ENCODE data around the gene CA4.

- TF ChIP-seq PATZ1 (CRISPR knock-in tag; IDR thresholded peaks at IDR 0.05; ENCODE audit: borderline replicate concordance) (no peak), ISL1 (CRISPR knock-in tag; IDR thresholded peaks at IDR 0.05) (no peak), RARB (CRISPR knock-in tag; IDR thresholded peaks at IDR 0.05) (no peak), ZNF565 (CRISPR knock-in tag; conservative IDR thresholded peaks at IDR 0.05; ENCODE audit: low read depth) (no peak), ZFP3 (CRISPR knock-in tag; IDR thresholded peaks at IDR 0.05) (no peak), SNAI2 (CRISPR knock-in tag; IDR thresholded peaks at IDR 0.05) (no peak), TOX (CRISPR knock-in tag; IDR thresholded peaks at IDR 0.05; ENCODE audit: borderline replicate concordance) (no peak), OSR1 (CRISPR knock-in tag; IDR thresholded peaks at IDR 0.05) (no peak)
Observed at GRCh38 chr17:60155815-60156214, 6.0 kb downstream of the CA4 start.
